ENCODE data around the gene GJC2. TPM values are rescaled to one million over a fixed set of nuclear protein-coding genes. Genes with fewer than 3 reads are reported as not detected.

GJC2 gene
- polyA plus RNA-seq, 3 donors: 0.15 TPM; not detected in 2

- Histone ChIP-seq H3K9me3 (replicated peaks in 1 of 2; ENCODE audit: control insufficient read depth in 1 of 2, insufficient read depth in 1 of 2, low read length in 2 of 2) (no peaks in the 10 kb centered on the region), H3K9ac (ENCODE audit: insufficient read depth, low read length, poor library complexity, severe bottlenecking) (peak within 1 kb of the TSS; percentile 96), H3K4me2 (replicated peaks; ENCODE audit: extremely low read depth, low read length, poor library complexity, severe bottlenecking) (peak within 1 kb of the TSS; percentile 97), H4K20me1 (ENCODE audit: insufficient read depth, low read length) (peaks cover 48% of the 10 kb centered on the region), H3K4me1 (ENCODE audit: control insufficient read depth in 1 of 2, insufficient read depth in 2 of 2, low read length in 2 of 2) (peaks cover 32 to 45% of the 10 kb centered on the region in 2 donors), H3K27me3 (ENCODE audit: control insufficient read depth in 2 of 2, insufficient read depth in 2 of 2, low read length in 2 of 2) (no peaks in the 10 kb centered on the region), H3K36me3 (replicated peaks in 1 of 2; ENCODE audit: control insufficient read depth in 1 of 2, insufficient read depth in 2 of 2, low read length in 2 of 2) (peaks cover under 1 to 4% of the 10 kb centered on the region in 2 donors), H2AFZ (ENCODE audit: insufficient read depth, low read depth, low read length, poor library complexity, severe bottlenecking) (peak within 1 kb of the TSS; percentile 69), H3K4me3 (replicated peaks in 1 of 3; ENCODE audit: low read depth in 2 of 3, low read length in 3 of 3) (peak within 1 kb of the TSS; percentile 72 to 97 (median 76)), H3K27ac (ENCODE audit: low read depth in 1 of 2, low read length in 2 of 2) (peak within 1 kb of the TSS; percentile 90 to 92), H3K79me2 (ENCODE audit: insufficient read depth, low read length) (peaks cover 51% of the 10 kb centered on the region)
- Mint-ChIP-seq H3K4me3 (peak within 1 kb of the TSS; percentile 93 to 94), H3K27me3 (ENCODE audit: low read depth in 3 of 3) (peaks cover 1 to 6% (median 2%) of the 10 kb centered on the region in 3 donors), H3K27ac (peak within 1 kb of the TSS; percentile 96 to 99 (median 99)), H3K36me3 (peaks cover 4 to 18% of the 10 kb centered on the region in 2 donors), H3K9me3 (no peaks in the 10 kb centered on the region), H3K4me1 (peaks cover 53% of the 10 kb centered on the region)
- no peak for TF ChIP-seq CTCF (IDR thresholded peaks at IDR 0.05)
- under 1% methylated on average over 95 of the region's 95 CpGs for WGBS (ENCODE audit: insufficient coverage)
- DNase-seq: peak; percentile 100
- intact Hi-C loops (cut with micrococcal nuclease): loop anchor here (1.0 to 10.0 kb wide), 8 partner anchors 25 to 345 kb away; partner anchors contain the start of genes MRPL55 (in 2 of the 2), TRIM11 (in 2 of the 2), IBA57 (in 1 of the 2) and RNF187 (in 1 of the 2)
Observed at GRCh38 chr1:228139931-228140723, 9.6 kb upstream of the GJC2 start, which contains the start of gene GUK1. GUK1 (plus strand) TSS chr1:228140279; CDS start chr1:228140303, 24 bp downstream.

DNA sequence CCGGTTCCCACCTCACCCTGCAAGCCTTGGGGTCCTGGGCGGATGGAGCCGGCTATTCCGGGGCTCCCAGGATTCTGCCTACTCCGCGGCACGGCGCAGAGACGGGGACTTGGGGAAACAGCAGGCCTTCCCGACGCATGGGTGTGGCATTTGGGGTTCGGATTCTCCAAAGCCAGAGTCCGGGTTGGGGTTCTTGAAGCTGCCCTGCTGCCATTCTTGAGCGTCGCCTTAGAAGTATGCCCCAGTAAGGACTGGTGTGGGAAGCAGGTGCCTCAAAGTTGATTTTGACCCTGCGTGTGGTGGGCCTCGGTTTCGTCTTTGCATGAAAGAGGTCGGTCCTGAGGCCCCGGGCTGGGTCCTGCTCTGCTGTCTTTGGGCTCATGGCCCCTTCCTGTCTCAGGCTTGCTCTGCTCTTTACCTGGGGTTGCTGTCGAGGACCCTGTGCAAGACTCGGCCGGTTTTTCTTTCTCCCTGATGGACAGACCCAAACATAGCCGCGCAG lies 9.0 kb upstream of the GJC2 start:
- Histone ChIP-seq H3K27ac (ENCODE audit: low read depth in 1 of 2, low read length in 2 of 2) (peak overlapping the region; percentile 90 to 92), H3K4me3 (replicated peaks in 1 of 3; ENCODE audit: low read depth in 2 of 3, low read length in 3 of 3) (peak overlapping the region; percentile 72 to 97 (median 76)), H3K79me2 (ENCODE audit: insufficient read depth, low read length) (peaks cover 57% of the 10 kb centered on the region), H3K27me3 (ENCODE audit: control insufficient read depth in 2 of 2, insufficient read depth in 2 of 2, low read length in 2 of 2) (no peaks in the 10 kb centered on the region), H3K4me2 (replicated peaks; ENCODE audit: extremely low read depth, low read length, poor library complexity, severe bottlenecking) (peak overlapping the region; percentile 97), H3K36me3 (replicated peaks in 1 of 2; ENCODE audit: control insufficient read depth in 1 of 2, insufficient read depth in 2 of 2, low read length in 2 of 2) (peaks cover 4 to 7% of the 10 kb centered on the region in 2 donors), H2AFZ (ENCODE audit: insufficient read depth, low read depth, low read length, poor library complexity, severe bottlenecking) (peak overlapping the region; percentile 37), H3K4me1 (ENCODE audit: control insufficient read depth in 1 of 2, insufficient read depth in 2 of 2, low read length in 2 of 2) (peaks cover 31 to 43% of the 10 kb centered on the region in 2 donors), H3K9me3 (replicated peaks in 1 of 2; ENCODE audit: control insufficient read depth in 1 of 2, insufficient read depth in 1 of 2, low read length in 2 of 2) (no peaks in the 10 kb centered on the region), H4K20me1 (ENCODE audit: insufficient read depth, low read length) (peaks cover 55% of the 10 kb centered on the region), H3K9ac (ENCODE audit: insufficient read depth, low read length, poor library complexity, severe bottlenecking) (peak overlapping the region; percentile 96)
- Mint-ChIP-seq H3K9me3 (no peaks in the 10 kb centered on the region), H3K4me1 (peaks cover 49% of the 10 kb centered on the region), H3K4me3 (peak overlapping the region; percentile 93 to 94), H3K27ac (peak overlapping the region; percentile 85 to 99 (median 98)), H3K36me3 (peaks cover 6 to 24% of the 10 kb centered on the region in 2 donors), H3K27me3 (ENCODE audit: low read depth in 3 of 3) (peaks cover 1 to 7% (median 2%) of the 10 kb centered on the region in 3 donors)
- TF ChIP-seq CTCF (IDR thresholded peaks at IDR 0.05): no peak
- intact Hi-C loops (cut with micrococcal nuclease): loop anchor here (1.0 to 5.0 kb wide), 3 partner anchors 24 to 33 kb away; partner anchors contain the start of genes IBA57 (in 1 of the 2) and MRPL55 (in 1 of the 2)
- 10% methylated on average over 25 of the region's 25 CpGs for WGBS (ENCODE audit: insufficient coverage)
- DNase-seq: no peak

Data from CD14-positive monocyte (primary cell).